ENCODE measurements around the gene VPS9D1.
A peak's percentile ranks its signal among the peaks of the same experiment; 100 is the strongest.
"Not testable (repeated sequence)": the region's sequence is repeated elsewhere in the genome, so short reads cannot be mapped to it uniquely, and the experiment has no call there.

The VPS9D1 gene

DNA sequence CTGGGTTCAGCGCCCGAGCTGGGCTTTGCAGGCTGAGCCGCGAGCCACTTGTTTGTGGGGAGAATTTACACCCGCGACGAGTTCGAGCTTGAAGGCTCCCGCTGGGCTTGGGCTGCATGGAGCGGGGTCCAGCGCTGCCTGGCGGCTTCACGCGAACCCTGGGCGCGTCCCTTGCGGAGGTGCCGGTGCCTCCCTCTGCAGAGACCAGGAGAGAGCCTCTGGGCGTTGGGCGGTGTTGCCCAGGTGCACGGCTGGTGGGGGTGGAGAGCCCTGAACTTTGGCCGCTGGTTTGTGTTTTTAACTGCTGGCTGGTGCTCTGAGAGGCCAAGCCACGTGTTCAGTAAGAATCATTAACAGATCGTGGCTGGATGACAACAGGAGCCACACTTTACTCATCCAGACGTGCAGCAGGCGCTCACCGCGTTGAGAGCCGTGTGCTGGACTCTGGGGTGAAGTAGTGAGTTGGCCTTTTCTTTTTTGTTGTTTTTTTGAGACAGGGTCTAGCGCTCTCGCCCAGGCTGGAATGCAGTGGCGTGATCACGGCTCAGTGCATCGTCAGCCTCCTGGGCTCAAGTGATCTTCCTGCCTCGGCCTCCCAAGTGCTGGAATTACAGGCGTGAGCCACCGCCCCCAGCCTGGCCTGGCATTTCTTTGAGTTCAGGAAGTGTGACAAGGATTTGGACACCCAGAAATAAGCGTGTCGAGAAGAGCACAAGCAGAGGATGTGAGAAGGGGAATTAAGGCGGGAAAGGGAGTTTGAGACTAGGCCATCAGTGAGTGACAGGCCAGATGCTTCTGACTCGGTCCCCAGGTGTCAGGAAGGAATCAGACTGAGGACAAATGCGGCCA lies 33.4 kb downstream of the VPS9D1 start:
- peak overlapping the region; percentile 59 for H3K27ac ChIP-seq
- TF ChIP-seq, protein P1, sequence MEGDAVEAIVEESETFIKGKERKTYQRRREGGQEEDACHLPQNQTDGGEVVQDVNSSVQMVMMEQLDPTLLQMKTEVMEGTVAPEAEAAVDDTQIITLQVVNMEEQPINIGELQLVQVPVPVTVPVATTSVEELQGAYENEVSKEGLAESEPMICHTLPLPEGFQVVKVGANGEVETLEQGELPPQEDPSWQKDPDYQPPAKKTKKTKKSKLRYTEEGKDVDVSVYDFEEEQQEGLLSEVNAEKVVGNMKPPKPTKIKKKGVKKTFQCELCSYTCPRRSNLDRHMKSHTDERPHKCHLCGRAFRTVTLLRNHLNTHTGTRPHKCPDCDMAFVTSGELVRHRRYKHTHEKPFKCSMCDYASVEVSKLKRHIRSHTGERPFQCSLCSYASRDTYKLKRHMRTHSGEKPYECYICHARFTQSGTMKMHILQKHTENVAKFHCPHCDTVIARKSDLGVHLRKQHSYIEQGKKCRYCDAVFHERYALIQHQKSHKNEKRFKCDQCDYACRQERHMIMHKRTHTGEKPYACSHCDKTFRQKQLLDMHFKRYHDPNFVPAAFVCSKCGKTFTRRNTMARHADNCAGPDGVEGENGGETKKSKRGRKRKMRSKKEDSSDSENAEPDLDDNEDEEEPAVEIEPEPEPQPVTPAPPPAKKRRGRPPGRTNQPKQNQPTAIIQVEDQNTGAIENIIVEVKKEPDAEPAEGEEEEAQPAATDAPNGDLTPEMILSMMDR (conservative IDR thresholded peaks at IDR 0.05): no peak

- TF ChIP-seq, protein P1 (conservative IDR thresholded peaks at IDR 0.05): no peak
Measured at GRCh38 chr16:89686520-89687091, 34.1 kb downstream of the VPS9D1 start, which contains the start of gene CDK10. Gene CDK10 (plus strand): TSS chr16:89686689. CDS start chr16:89686711, 22 bp downstream.

GRCh38 chr16:89685916-89686315 lies 34.8 kb downstream of the VPS9D1 start:
- H3K27ac ChIP-seq: no peak overlapping the region
- TF ChIP-seq, protein P1 (conservative IDR thresholded peaks at IDR 0.05): no peak

More at GRCh38 chr16:89686520-89687091, 34.1 kb downstream of the VPS9D1 start, which contains the start of gene CDK10:
- H3K27ac ChIP-seq: peak within 1 kb of the TSS; percentile 59

GRCh38 chr16:89678258-89678657 lies 42.4 kb downstream of the VPS9D1 start:
- TF ChIP-seq, protein P1 (conservative IDR thresholded peaks at IDR 0.05): no peak

DNA sequence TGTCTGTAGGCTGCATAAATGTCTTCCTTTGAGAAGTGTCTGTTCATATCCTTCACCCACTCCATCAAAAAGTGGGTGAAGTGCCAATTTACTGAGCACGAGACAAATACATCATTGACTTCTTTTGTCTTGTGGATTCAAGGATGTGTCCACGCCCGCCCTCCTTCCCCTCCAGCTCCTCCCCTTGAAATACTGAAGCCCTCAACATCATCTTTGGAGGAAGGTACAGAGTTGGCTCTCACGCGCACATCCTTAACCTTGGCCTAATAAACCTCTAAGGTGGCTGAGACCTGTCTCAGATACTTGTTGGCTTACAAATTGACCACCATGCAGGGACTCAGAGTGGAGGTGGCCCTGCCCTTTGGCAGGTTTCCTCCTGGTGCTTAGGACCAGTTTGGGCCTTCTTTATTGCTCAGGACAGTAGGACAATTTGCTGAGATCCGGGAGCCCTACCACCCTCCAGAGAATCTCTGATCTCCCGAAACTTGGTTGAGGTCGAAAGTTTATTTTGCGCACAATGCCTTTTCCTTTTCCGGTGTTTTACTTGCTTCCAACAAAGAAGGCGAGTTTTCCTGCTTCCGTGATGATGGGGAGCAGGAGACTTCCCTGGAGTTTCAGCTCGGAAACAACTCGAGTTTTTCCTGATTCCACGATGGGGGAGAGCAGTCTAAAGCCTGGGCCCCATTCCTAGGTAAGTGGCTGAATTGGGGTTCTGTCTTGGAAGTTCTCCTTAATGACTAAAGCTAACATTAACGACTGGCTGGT lies 48.3 kb downstream of the VPS9D1 start:
- H3K27ac ChIP-seq: no peak overlapping the region
- TF ChIP-seq, protein P1 (conservative IDR thresholded peaks at IDR 0.05): no peak

More at GRCh38 chr16:89678258-89678657, 42.4 kb downstream of the VPS9D1 start:
- no peak overlapping the region for H3K27ac ChIP-seq

DNA sequence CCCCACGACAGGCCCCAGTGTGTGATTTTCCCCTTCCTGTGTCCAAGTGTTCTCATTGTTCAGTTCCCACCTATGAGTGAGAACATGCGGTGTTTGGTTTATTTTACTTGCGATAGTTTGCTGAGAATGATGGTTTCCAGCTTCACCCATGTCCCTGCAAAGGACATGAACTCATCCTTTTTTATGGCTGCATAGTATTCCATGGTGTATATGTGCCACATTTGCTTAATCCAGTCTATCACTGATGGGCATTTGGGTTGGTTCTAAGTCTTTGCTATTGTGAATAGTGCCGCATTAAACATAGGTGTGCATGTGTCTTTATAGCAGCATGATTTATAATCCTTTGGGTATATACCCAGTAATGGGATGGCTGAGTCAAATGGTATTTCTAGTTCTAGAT lies 49.1 kb downstream of the VPS9D1 start:
- not testable (repeated sequence) for H3K27ac ChIP-seq

GRCh38 chr16:89670496-89671431 lies 49.9 kb downstream of the VPS9D1 start:
- H3K27ac ChIP-seq: no peak overlapping the region
- TF ChIP-seq, protein P1 (conservative IDR thresholded peaks at IDR 0.05): no peak
